K562 (cell line): Measurements from ENCODE around the gene PPP1R15A. TPM values are rescaled to one million over a fixed set of nuclear protein-coding genes. Genes with fewer than 3 reads are reported as not detected.
A peak's percentile ranks its signal among the peaks of the same experiment; 100 is the strongest.
"Not testable (repeated sequence)": the region's sequence is repeated elsewhere in the genome, so short reads cannot be mapped to it uniquely, and the experiment has no call there.

Source experiments
- ATAC-seq: fragments of 200-7000 bp; cut with Tn5 transposase; 3 replicates; pipeline ENCODE4 v1.9.1; 2020; ENCODE audit warnings: moderate library complexity
- BruUV-seq: library from RNA; stranded (reverse); fragments of 400-500 nt; replicated peaks from 2 replicates; lab custom pipeline; 2021; lab: Mats Ljungman, UMichigan
- CTCF ChIA-PET: fragments of 300-600 bp; formaldehyde crosslinking; extraction: SDS; loops from one replicate; lab custom pipeline; 2021; ENCODE audit warnings: low intra/inter-chr PET ratio; lab: Yijun Ruan, JAX
- POLR2A ChIA-PET: fragments of 300-600, 350-650 bp; sonication (Branson Sonifier 250); formaldehyde crosslinking; extraction: SDS; loops from one replicate; lab custom pipeline; 2021; ENCODE audit warnings: antibody characterized with exemption, inconsistent platforms; lab: Yijun Ruan, JAX
- DNase-seq, 4 experiments: peaks; one replicate each; pipeline versions ENCODE4 v3.0.0 to v3.0.0-alpha.2; 2011 to 2018; ENCODE audit warnings: low spot score in 3 of 4, mixed read lengths in 3 of 4; ENCODE audit errors: extremely low read depth in 1 of 4
- FAIRE-seq: peaks from 2 replicates; lab custom pipeline; 2011; peaks lifted over from hg19 to GRCh38; lab: Jason Lieb, UNC
- H2AFZ ChIP-seq: 2 replicates; pipeline ENCODE4 v1.6.0; 2011; ENCODE audit warnings: low read depth, low read length, control low read depth, inconsistent platforms
- H3K27ac ChIP-seq: fragments of 200-600 bp; 3 replicates; pipeline ENCODE4 v1.8.0; 2011; ENCODE audit warnings: low read depth, mild to moderate bottlenecking, control low read depth, inconsistent platforms, low read length, moderate library complexity, mixed read lengths; ENCODE audit errors: extremely low read depth
- H3K27me3 ChIP-seq, 2 experiments: fragments of 300-600 bp in 1 of 2; 2 replicates in 1 of 2; 3 replicates in 1 of 2; pipeline versions ENCODE4 v1.6.0 to v1.8.0; 2011; ENCODE audit warnings: inconsistent platforms in 2 of 2, low read length in 2 of 2, mild to moderate bottlenecking in 1 of 2, mixed read lengths in 1 of 2, moderate library complexity in 1 of 2; ENCODE audit not compliant: control insufficient read depth in 2 of 2, insufficient read depth in 2 of 2
- H3K36me3 ChIP-seq: fragments of 300-600 bp; 3 replicates; pipeline ENCODE4 v1.8.0; 2011; ENCODE audit warnings: mild to moderate bottlenecking, low read length, inconsistent platforms; ENCODE audit not compliant: control insufficient read depth, insufficient read depth
- H3K4me1 ChIP-seq, 2 experiments: fragments of 200-600 bp in 1 of 2; replicated peaks in 1 of 2; 2 replicates in 1 of 2; 3 replicates in 1 of 2; pipeline versions ENCODE4 v1.5.1 to v1.8.0; 2011; ENCODE audit warnings: inconsistent platforms in 2 of 2, low read length in 2 of 2, mild to moderate bottlenecking in 1 of 2, mixed read lengths in 1 of 2, moderate library complexity in 1 of 2; ENCODE audit not compliant: control insufficient read depth in 2 of 2, insufficient read depth in 2 of 2
- H3K4me2 ChIP-seq: 2 replicates; pipeline ENCODE4 v1.6.1; 2011; ENCODE audit warnings: low read length, control low read depth, inconsistent platforms, mixed read lengths; ENCODE audit not compliant: insufficient read depth
- H3K4me3 ChIP-seq: fragments of 200-600 bp; sonication (generic), shearing (Covaris generic); 2 replicates; pipeline ENCODE4 v1.5.1; 2016; ENCODE audit warnings: control low read depth, inconsistent platforms
- H3K79me2 ChIP-seq: fragments of 200-600 bp; 3 replicates; pipeline ENCODE4 v1.8.0; 2011; ENCODE audit warnings: low read length, inconsistent platforms; ENCODE audit not compliant: control insufficient read depth, insufficient read depth
- H3K9ac ChIP-seq, 2 experiments: 2 replicates each; pipeline versions ENCODE4 v1.6.0 to v1.6.1; 2011; ENCODE audit warnings: low read depth in 2 of 2, low read length in 2 of 2, control low read depth in 1 of 2, inconsistent platforms in 1 of 2, mild to moderate bottlenecking in 1 of 2, mixed read lengths in 1 of 2; ENCODE audit not compliant: insufficient read depth in 1 of 2
- H3K9me1 ChIP-seq: one replicate; pipeline ENCODE4 v1.6.0; 2011; ENCODE audit warnings: inconsistent platforms, mild to moderate bottlenecking, low read length, moderate library complexity; ENCODE audit not compliant: control insufficient read depth, insufficient read depth
- H3K9me3 ChIP-seq: replicated peaks from 2 replicates; pipeline ENCODE4 v1.5.1; 2011; ENCODE audit warnings: low read depth, low read length, inconsistent platforms; ENCODE audit not compliant: control insufficient read depth, insufficient read depth
- H4K20me1 ChIP-seq: replicated peaks from 2 replicates; pipeline ENCODE4 v1.6.1; 2011; ENCODE audit warnings: low read length, inconsistent platforms, mixed read lengths; ENCODE audit not compliant: control insufficient read depth, insufficient read depth
- ADNP ChIP-seq: fragments of 200-800 bp; sonication (Bioruptor generic); IDR thresholded peaks from 2 replicates; pipeline ENCODE4 v1.6.1; 2016; ENCODE audit warnings: missing genetic modification characterization, missing compliant biosample characterization
- ARID1B ChIP-seq: fragments of 450-650 bp; IDR thresholded peaks from 2 replicates; pipeline ENCODE4 v1.6.1; 2016; ENCODE audit warnings: antibody characterized with exemption, mild to moderate bottlenecking, inconsistent platforms
- BCOR ChIP-seq: fragments of 450-650 bp; IDR thresholded peaks from 2 replicates; pipeline ENCODE4 v1.6.1; 2016
- CBX5 ChIP-seq: IDR thresholded peaks from 2 replicates; pipeline ENCODE4 v1.6.1; 2014; ENCODE audit warnings: low read depth, borderline replicate concordance
- GATAD2A ChIP-seq: fragments of 450-650 bp; IDR thresholded peaks from 2 replicates; pipeline ENCODE4 v1.6.1; 2017
- MAFG ChIP-seq: fragments of 450-650 bp; conservative IDR thresholded peaks from 2 replicates; pipeline ENCODE4 v1.6.1; 2016; ENCODE audit warnings: missing genetic modification characterization, missing compliant biosample characterization
- MCM2 ChIP-seq: fragments of 450-650 bp; IDR thresholded peaks from 2 replicates; pipeline ENCODE4 v1.6.1; 2017; ENCODE audit warnings: low read depth, mild to moderate bottlenecking
- SMAD2 ChIP-seq: fragments of 150-350 bp; IDR thresholded peaks from 2 replicates; pipeline ENCODE4 v1.6.1; 2014; ENCODE audit warnings: low read depth, mild to moderate bottlenecking, low read length
- ZNF133 ChIP-seq: fragments of 250-450 bp; sonication (Bioruptor Pico); IDR thresholded peaks from 2 replicates; pipeline ENCODE4 v1.4.0; 2020; ENCODE audit warnings: mild to moderate bottlenecking
- ZNF507 ChIP-seq: conservative IDR thresholded peaks from 2 replicates; pipeline ENCODE4 v1.6.1; 2017; ENCODE audit warnings: missing genetic modification characterization, missing compliant biosample characterization
- WGBS: fragments of 100-300 bp; shearing (Covaris generic); methylation state at CpG from one replicate; pipeline ENCODE4 v1.1.6; 2016; ENCODE audit warnings: low coverage, mixed read lengths; ENCODE audit not compliant: insufficient coverage; ENCODE audit errors: missing lambda C conversion rate; 5-methylcytosine and 5-hydroxymethylcytosine counted together
- in situ Hi-C: fragments of 300-500 bp; cut with MboI; formaldehyde crosslinking; loops from 4 replicates; pipeline ENCODE4 v1.15.0; 2018; ENCODE audit warnings: inconsistent platforms, mixed read lengths
- intact Hi-C: fragments of 100-400 bp; cut with micrococcal nuclease; formaldehyde crosslinking; loops from 2 replicates; pipeline ENCODE4 v1.14.2; 2022
- polyA plus RNA-seq, 8 experiments: library from polyadenylated mRNA; depleted of rRNA in 4 of 8; stranded (reverse) in 5 of 8; unstranded in 3 of 8; fragments of >200 nt; fragmentation: Nextera tagmentation in 2 of 8; fragmentation: Illumina TruSeq in 1 of 8; extraction: Ambion mirVana in 2 of 8; extraction: Trizol in 1 of 8; gene quantifications; 2 replicates each; pipeline versions ENCODE4 v1.2.1 to v1.2.3, GENCODE V29; 2011 to 2014; ENCODE audit warnings: inconsistent platforms in 1 of 8, missing spikeins in 1 of 8
- total RNA-seq, 7 experiments: library from RNA; depleted of rRNA in 6 of 7; stranded (reverse); fragments of >200 nt in 6 of 7; fragmentation: Illumina TruSeq in 2 of 7; extraction: Trizol in 2 of 7; gene quantifications; 2 replicates each; pipeline versions ENCODE4 v1.2.1 to v1.2.3, GENCODE V29; 2011 to 2021; ENCODE audit warnings: low replicate concordance in 1 of 7
- TF ChIP-seq, protein P1 (sequence below): sonication (generic); formaldehyde crosslinking; IDR thresholded peaks from 2 replicates; pipeline ENCODE4 v1.8.0; 2022; ENCODE audit warnings: missing genetic modification reagents, mild to moderate bottlenecking, moderate library complexity, borderline replicate concordance
- TF ChIP-seq, protein P2 (sequence below): IDR thresholded peaks from 3 replicates; pipeline ENCODE4 v1.6.1; 2011; ENCODE audit warnings: borderline replicate concordance, mild to moderate bottlenecking, moderate library complexity; ENCODE audit not compliant: insufficient read length; ENCODE audit errors: extremely low read depth

Gene PPP1R15A
- total and polyA plus RNA-seq, 9 of the 15 experiments (the other 6 are each of a cell fraction or from before 2014, with no cell fraction given), result 0.42 to 73.7 (median 44.0) TPM

DNA sequence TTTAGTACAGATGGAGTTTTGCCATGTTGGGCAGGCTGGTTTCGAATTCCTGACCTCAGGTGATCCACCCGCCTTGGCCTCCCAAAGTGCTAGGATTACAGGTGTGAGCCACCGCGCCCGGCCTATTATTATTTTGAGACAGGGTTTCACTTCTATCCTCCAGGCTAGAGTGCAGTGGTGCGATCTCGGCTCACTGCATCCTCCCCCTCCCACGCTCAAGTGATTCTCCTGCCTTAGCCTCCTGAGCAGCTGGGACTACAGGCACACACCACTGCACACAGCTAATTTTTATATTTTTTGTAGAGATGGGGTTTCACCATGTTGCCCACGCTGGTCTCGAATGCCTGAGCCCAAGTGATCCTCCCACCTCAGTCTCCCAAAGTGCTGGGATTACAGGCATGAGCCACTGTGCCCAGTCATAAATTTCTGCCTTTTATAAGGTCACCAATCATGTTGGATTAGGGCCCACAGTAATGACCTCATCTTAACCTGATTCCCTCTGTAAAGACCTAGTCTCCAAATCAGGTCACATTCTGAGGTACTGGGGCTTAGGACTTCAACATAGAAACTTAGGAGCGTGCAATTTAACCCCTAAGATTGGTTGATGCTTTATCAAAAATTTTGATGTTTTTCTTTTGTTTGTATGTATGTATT, 37.3 kb downstream of the PPP1R15A start:
- FAIRE-seq, result not testable (repeated sequence)

DNA sequence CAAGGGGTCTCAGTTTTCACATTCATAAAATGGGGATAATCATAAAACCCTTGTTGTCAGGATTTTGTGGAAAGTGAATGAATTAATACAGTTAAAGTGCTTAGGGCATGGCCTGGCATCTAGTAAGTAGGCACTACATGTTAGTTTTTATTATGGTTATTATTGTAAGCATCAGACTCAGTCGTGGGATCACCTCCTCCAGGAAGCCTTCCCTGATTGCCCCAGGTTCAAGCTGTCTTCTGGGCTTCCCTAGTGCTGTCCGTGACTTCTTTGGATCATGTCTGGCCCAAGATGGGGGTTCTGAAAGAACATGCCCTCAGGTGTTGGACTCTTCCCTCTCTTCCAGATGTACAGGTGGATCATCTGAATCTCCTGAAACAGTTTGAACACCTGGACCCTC, 38.6 kb downstream of the PPP1R15A start:
- H3K9me3 ChIP-seq, result no peaks in the 10 kb centered on the region
- peaks cover 0 to 10% of the 10 kb centered on the region in 2 experiments; a peak in 2 of 5 replicates for H3K4me1 ChIP-seq
- H3K9ac ChIP-seq, result 0 out of 4 replicates have a peak overlapping the region, but pooled peaks of 1 of the 2 experiments have one; percentile 22
- no peak overlapping the region for H3K4me3 ChIP-seq
- H4K20me1 ChIP-seq, result no peaks in the 10 kb centered on the region
- intact Hi-C loops (no loop called here), in situ Hi-C loops (no loop called here)
- no peak for ATAC-seq
- peaks cover 88% of the 10 kb centered on the region for H3K36me3 ChIP-seq
- FAIRE-seq, result no peak
- no peak overlapping the region for H3K4me2 ChIP-seq
- ChIA-PET POLR2A (interaction anchor here (0.7 to 2.1 kb wide), 4 partner anchors 8 to 56 kb away, joined by 3 to 5 read pairs (median 4); no protein-coding TSS in a partner anchor), CTCF (no interaction called here)
- no TSS peak for BruUV-seq
- H2AFZ ChIP-seq, result no peak overlapping the region
- H3K9me1 ChIP-seq, result no peaks in the 10 kb centered on the region
- no peaks in the 10 kb centered on the region for H3K79me2 ChIP-seq
- H3K27ac ChIP-seq, result no peak overlapping the region
- peak in 1 of 4 experiments; percentile 5 for DNase-seq
- H3K27me3 ChIP-seq, result no peaks in the 10 kb centered on the region
- WGBS, result 77% methylated on average over 2 of the region's 2 CpGs
- TF ChIP-seq CBX5 (no peak), ARID1B (no peak), BCOR (peak; percentile 91), MCM2 (no peak), ADNP (tag) (peak; percentile 54; the same call in 1 of the 2 replicates), ZNF507 (no peak), MAFG (tag) (no peak), ZNF133 (CRISPR knock-in tag) (no peak), GATAD2A (no peak), SMAD2 (no peak)
- TF ChIP-seq, protein P1, sequence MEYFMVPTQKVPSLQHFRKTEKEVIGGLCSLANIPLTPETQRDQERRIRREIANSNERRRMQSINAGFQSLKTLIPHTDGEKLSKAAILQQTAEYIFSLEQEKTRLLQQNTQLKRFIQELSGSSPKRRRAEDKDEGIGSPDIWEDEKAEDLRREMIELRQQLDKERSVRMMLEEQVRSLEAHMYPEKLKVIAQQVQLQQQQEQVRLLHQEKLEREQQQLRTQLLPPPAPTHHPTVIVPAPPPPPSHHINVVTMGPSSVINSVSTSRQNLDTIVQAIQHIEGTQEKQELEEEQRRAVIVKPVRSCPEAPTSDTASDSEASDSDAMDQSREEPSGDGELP (CRISPR knock-in tag), result no peak
- TF ChIP-seq, protein P2, sequence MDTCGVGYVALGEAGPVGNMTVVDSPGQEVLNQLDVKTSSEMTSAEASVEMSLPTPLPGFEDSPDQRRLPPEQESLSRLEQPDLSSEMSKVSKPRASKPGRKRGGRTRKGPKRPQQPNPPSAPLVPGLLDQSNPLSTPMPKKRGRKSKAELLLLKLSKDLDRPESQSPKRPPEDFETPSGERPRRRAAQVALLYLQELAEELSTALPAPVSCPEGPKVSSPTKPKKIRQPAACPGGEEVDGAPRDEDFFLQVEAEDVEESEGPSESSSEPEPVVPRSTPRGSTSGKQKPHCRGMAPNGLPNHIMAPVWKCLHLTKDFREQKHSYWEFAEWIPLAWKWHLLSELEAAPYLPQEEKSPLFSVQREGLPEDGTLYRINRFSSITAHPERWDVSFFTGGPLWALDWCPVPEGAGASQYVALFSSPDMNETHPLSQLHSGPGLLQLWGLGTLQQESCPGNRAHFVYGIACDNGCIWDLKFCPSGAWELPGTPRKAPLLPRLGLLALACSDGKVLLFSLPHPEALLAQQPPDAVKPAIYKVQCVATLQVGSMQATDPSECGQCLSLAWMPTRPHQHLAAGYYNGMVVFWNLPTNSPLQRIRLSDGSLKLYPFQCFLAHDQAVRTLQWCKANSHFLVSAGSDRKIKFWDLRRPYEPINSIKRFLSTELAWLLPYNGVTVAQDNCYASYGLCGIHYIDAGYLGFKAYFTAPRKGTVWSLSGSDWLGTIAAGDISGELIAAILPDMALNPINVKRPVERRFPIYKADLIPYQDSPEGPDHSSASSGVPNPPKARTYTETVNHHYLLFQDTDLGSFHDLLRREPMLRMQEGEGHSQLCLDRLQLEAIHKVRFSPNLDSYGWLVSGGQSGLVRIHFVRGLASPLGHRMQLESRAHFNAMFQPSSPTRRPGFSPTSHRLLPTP, result peak; percentile 59

More for the DNA sequence above, 37.3 kb downstream of the PPP1R15A start:
- CTCF ChIA-PET, H3K9me1 ChIP-seq, intact Hi-C loops, BruUV-seq, H3K27ac ChIP-seq, H3K4me3 ChIP-seq, H3K9ac ChIP-seq, H3K27me3 ChIP-seq, H2AFZ ChIP-seq, H3K4me2 ChIP-seq, ATAC-seq, DNase-seq, in situ Hi-C loops, H3K9me3 ChIP-seq, H4K20me1 ChIP-seq: not testable (repeated sequence)
- Histone ChIP-seq H3K36me3 (peaks cover 89% of the 10 kb centered on the region), H3K4me1 (peaks cover 0 to 15% of the 10 kb centered on the region in 2 experiments; a peak in 2 of 5 replicates), H3K79me2 (peaks cover 12% of the 10 kb centered on the region)
- WGBS, result 97% methylated on average over 11 of the region's 11 CpGs
- POLR2A ChIA-PET, result interaction anchor here (1.1 to 2.1 kb wide), 3 partner anchors 8 to 31 kb away, joined by 3 to 5 read pairs (median 3); no protein-coding TSS in a partner anchor
